ENCODE data around the gene LRMDA. TPM values are rescaled to one million over a fixed set of nuclear protein-coding genes. Genes with fewer than 3 reads are reported as not detected.

Gene LRMDA
- total and polyA plus RNA-seq, 2 of the 13 experiments (the other 11 are each of a cell fraction or from before 2014, with no cell fraction given), result 13.4 to 22.0 TPM

- Histone ChIP-seq H2AFZ (ENCODE audit: low read length) (no peak overlapping the region), H3K27ac (ENCODE audit: extremely low read length, insufficient read depth, low read length) (peak overlapping the region; percentile 64), H3K4me3 (replicated peaks in 1 of 3; ENCODE audit: insufficient read depth in 1 of 3, low read depth in 2 of 3, low read length in 3 of 3) (0 out of 6 replicates have a peak overlapping the region, but pooled peaks of 1 of the 3 experiments have one; percentile 5), H4K20me1 (ENCODE audit: insufficient read depth, low read length) (no peaks in the 10 kb centered on the region), H3K9ac (ENCODE audit: insufficient read depth, low read depth, low read length) (peak overlapping the region; percentile 23), H3K4me1 (ENCODE audit: insufficient read depth, low read length) (peaks cover 63% of the 10 kb centered on the region), H3K27me3 (ENCODE audit: control insufficient read depth in 1 of 2, insufficient read depth in 2 of 2, low read length in 2 of 2) (no peaks in the 10 kb centered on the region), H3K4me2 (ENCODE audit: low read depth, low read length) (peak overlapping the region; percentile 47), H3K9me3 (ENCODE audit: low read length) (no peaks in the 10 kb centered on the region), H3K79me2 (ENCODE audit: insufficient read depth, low read length) (no peaks in the 10 kb centered on the region), H3K36me3 (replicated peaks in 1 of 2; ENCODE audit: control insufficient read depth in 1 of 2, insufficient read depth in 2 of 2, low read length in 2 of 2) (no peaks in the 10 kb centered on the region)
- 24% methylated on average over 9 of the region's 9 CpGs for WGBS (ENCODE audit: low lambda C conversion rate)
- in situ Hi-C loops (cut with HindIII; ENCODE audit: extremely low pct_ligation_motif_present, low pct_unique_long_range_greater_than_20kb) (no loop called here), intact Hi-C loops (cut with micrococcal nuclease; ENCODE audit: unreplicated experiment) (no loop called here)
- ATAC-seq (peak; percentile 86), DNase-seq (ENCODE audit: low spot score) (peak; percentile 51), FAIRE-seq (peak; percentile 63)
- no TSS peak for BruUV-seq (replicated peaks)
- ChIA-PET CTCF (ENCODE audit: low intra/inter-chr PET ratio, low total read pairs) (no interaction called here), POLR2A (interaction anchor here (1.0 to 2.3 kb wide), 9 partner anchors 11 to 342 kb away, joined by 3 to 8 read pairs (median 4); partner anchors contain the start of gene ZNF503)
- TF ChIP-seq KDM2A (CRISPR knock-in tag; IDR thresholded peaks at IDR 0.05; ENCODE audit: borderline replicate concordance, low read depth) (no peak), ZSCAN31 (CRISPR knock-in tag; IDR thresholded peaks at IDR 0.05; ENCODE audit: low read depth) (no peak), ZGPAT (CRISPR knock-in tag; IDR thresholded peaks at IDR 0.05) (0 out of 2 replicates have a peak, but pooled peaks have one; percentile 18), LCORL (IDR thresholded peaks at IDR 0.05) (no peak), LCORL (CRISPR knock-in tag; IDR thresholded peaks at IDR 0.05) (no peak), IRF2 (CRISPR knock-in tag; IDR thresholded peaks at IDR 0.05) (no peak), MNT (IDR thresholded peaks at IDR 0.05) (no peak), MBNL3 (CRISPR knock-in tag; conservative IDR thresholded peaks at IDR 0.05) (no peak), MED8 (CRISPR knock-in tag; IDR thresholded peaks at IDR 0.05; ENCODE audit: insufficient replicate concordance) (no peak), CEBPG (CRISPR knock-in tag; IDR thresholded peaks at IDR 0.05) (no peak), ZNF605 (CRISPR knock-in tag; IDR thresholded peaks at IDR 0.05) (no peak), PAWR (CRISPR knock-in tag; IDR thresholded peaks at IDR 0.05; ENCODE audit: borderline replicate concordance) (no peak), RXRB (CRISPR knock-in tag; IDR thresholded peaks at IDR 0.05; ENCODE audit: borderline replicate concordance) (peak; percentile 33; the same call in 1 of the 2 replicates), SIN3B (IDR thresholded peaks at IDR 0.05; ENCODE audit: low read length) (no peak), IKZF1 (IDR thresholded peaks at IDR 0.05) (no peak), KLF11 (CRISPR knock-in tag; IDR thresholded peaks at IDR 0.05) (0 out of 2 replicates have a peak, but pooled peaks have one; percentile 50), HNF1B (CRISPR knock-in tag; IDR thresholded peaks at IDR 0.05) (no peak), JUN (CRISPR knock-in tag; IDR thresholded peaks at IDR 0.05) (no peak), NFYB (CRISPR knock-in tag; IDR thresholded peaks at IDR 0.05) (no peak), FOXP4 (CRISPR knock-in tag; IDR thresholded peaks at IDR 0.05) (peak; percentile 53), TBL1XR1 (IDR thresholded peaks at IDR 0.05; ENCODE audit: borderline replicate concordance, low read length, partially characterized antibody) (no peak)
These were observed 311.9 kb downstream of the LRMDA start for GRCh38 chr10:75743291-75743778.

All from HepG2 (cell line).